IPS-20b (cell line): ENCODE measurements around the gene REEP3.
"Not testable (repeated sequence)": the region's sequence is repeated elsewhere in the genome, so short reads cannot be mapped to it uniquely, and the experiment has no call there.

Experiments used
- H3K27ac ChIP-seq: one replicate; pipeline ENCODE4 v1.5.1; 2013; ENCODE audit warnings: low read length
- H3K27me3 ChIP-seq: 2 replicates; pipeline ENCODE4 v1.6.1; 2013; ENCODE audit warnings: mild to moderate bottlenecking, low read length, inconsistent platforms; ENCODE audit not compliant: insufficient read depth
- H3K36me3 ChIP-seq: 2 replicates; pipeline ENCODE4 v1.6.1; 2013; ENCODE audit warnings: low read depth, mild to moderate bottlenecking, inconsistent platforms, low read length, moderate library complexity; ENCODE audit not compliant: insufficient read depth
- H3K4me1 ChIP-seq: 2 replicates; pipeline ENCODE4 v1.6.1; 2013; ENCODE audit warnings: mild to moderate bottlenecking, control low read depth, inconsistent platforms, low read length, moderate library complexity; ENCODE audit not compliant: insufficient read depth
- H3K4me3 ChIP-seq: 2 replicates; pipeline ENCODE4 v1.5.1; 2013; ENCODE audit warnings: mild to moderate bottlenecking, low read length, inconsistent platforms
- H3K9ac ChIP-seq: 2 replicates; pipeline ENCODE4 v1.6.1; 2013; ENCODE audit warnings: low read depth, mild to moderate bottlenecking, inconsistent platforms, low read length, moderate library complexity
- H3K9me3 ChIP-seq: 2 replicates; pipeline ENCODE4 v1.6.1; 2013; ENCODE audit warnings: mild to moderate bottlenecking, low read depth, low read length, inconsistent platforms; ENCODE audit not compliant: insufficient read depth

REEP3 gene

GRCh38 chr10:63554657-63555056 lies 33.5 kb downstream of the REEP3 start:
- no peak overlapping the region for H3K27ac ChIP-seq
- no peaks in the 10 kb centered on the region for H3K36me3 ChIP-seq
- H3K27me3 ChIP-seq: no peaks in the 10 kb centered on the region
- no peaks in the 10 kb centered on the region for H3K9me3 ChIP-seq
- H3K4me1 ChIP-seq: no peaks in the 10 kb centered on the region
- no peak overlapping the region for H3K9ac ChIP-seq
- no peak overlapping the region for H3K4me3 ChIP-seq

- Histone ChIP-seq H3K9ac (no peak overlapping the region), H3K27me3 (no peaks in the 10 kb centered on the region), H3K9me3 (no peaks in the 10 kb centered on the region), H3K36me3 (no peaks in the 10 kb centered on the region), H3K4me1 (no peaks in the 10 kb centered on the region), H3K4me3 (no peak overlapping the region), H3K27ac (no peak overlapping the region)
Measured at GRCh38 chr10:63555330-63555729, 34.1 kb downstream of the REEP3 start.

DNA sequence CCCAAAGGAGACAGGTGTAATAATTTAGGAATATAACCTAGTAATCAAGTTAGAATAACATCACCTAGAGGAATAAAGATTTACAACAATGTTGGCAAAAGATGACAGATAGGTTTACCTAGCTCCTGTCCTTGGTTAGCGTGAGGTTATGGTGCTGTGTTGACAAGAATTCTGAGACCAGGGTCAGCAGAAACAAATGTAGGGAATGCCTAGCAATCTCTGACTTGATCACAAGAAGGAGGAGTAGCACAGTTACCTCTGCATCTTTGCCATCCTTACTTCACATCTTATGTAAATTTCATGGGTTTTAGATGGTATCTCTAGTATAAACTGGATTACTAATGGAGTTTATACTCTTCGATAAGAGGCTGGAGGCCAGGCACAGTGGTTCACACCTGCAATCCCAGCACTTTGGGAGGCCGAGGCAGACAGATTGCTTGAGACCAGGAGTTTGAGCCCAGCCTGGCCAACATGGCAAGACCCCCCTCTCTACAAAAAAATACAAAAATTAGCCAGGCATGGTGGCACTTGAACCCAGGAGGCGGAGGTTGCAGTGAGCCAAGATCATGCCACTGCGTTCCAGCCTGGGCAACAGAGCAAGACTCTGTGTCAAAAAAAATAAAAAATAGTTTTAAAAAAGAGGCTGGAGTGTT lies 37.1 kb downstream of the REEP3 start:
- Histone ChIP-seq H3K9me3 (no peaks in the 10 kb centered on the region), H3K4me1 (no peaks in the 10 kb centered on the region), H3K9ac (no peak overlapping the region), H3K4me3 (no peak overlapping the region), H3K27ac (no peak overlapping the region), H3K27me3 (no peaks in the 10 kb centered on the region), H3K36me3 (no peaks in the 10 kb centered on the region)

DNA sequence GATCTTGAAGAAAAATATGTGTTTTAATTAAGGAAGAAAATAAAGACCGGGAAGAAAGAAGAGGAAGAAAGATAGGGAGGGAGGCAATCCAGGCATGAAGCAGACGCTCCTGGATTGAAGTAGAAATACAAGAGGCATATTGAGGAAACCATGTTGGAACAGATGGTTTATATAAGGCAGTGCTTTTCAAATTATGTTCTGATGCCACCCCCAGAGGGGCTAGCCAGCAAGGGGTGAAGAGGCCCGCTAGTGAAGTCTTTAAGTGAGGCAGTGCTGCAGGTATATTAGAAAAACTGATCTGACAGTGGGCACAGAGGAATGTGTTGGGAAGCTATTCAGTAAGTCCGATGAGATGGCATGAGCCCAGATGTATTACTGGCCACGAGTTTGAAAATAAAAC lies 40.1 kb downstream of the REEP3 start:
- Histone ChIP-seq H3K36me3 (no peaks in the 10 kb centered on the region), H3K4me3 (no peak overlapping the region), H3K27me3 (no peaks in the 10 kb centered on the region), H3K9ac (no peak overlapping the region), H3K4me1 (no peaks in the 10 kb centered on the region), H3K9me3 (no peaks in the 10 kb centered on the region), H3K27ac (no peak overlapping the region)

GRCh38 chr10:63562391-63562790 lies 41.2 kb downstream of the REEP3 start:
- Histone ChIP-seq H3K4me1 (no peaks in the 10 kb centered on the region), H3K4me3 (no peak overlapping the region), H3K36me3 (no peaks in the 10 kb centered on the region; the same call in 1 of the 2 replicates), H3K27me3 (no peaks in the 10 kb centered on the region), H3K27ac (no peak overlapping the region), H3K9me3 (no peaks in the 10 kb centered on the region), H3K9ac (no peak overlapping the region)

- Histone ChIP-seq H3K36me3 (no peaks in the 10 kb centered on the region; the same call in 1 of the 2 replicates), H3K4me1 (no peaks in the 10 kb centered on the region), H3K27ac (no peak overlapping the region), H3K9me3 (no peaks in the 10 kb centered on the region), H3K4me3 (no peak overlapping the region), H3K9ac (no peak overlapping the region), H3K27me3 (no peaks in the 10 kb centered on the region)
Measured at GRCh38 chr10:63562857-63563256, 41.7 kb downstream of the REEP3 start.

DNA sequence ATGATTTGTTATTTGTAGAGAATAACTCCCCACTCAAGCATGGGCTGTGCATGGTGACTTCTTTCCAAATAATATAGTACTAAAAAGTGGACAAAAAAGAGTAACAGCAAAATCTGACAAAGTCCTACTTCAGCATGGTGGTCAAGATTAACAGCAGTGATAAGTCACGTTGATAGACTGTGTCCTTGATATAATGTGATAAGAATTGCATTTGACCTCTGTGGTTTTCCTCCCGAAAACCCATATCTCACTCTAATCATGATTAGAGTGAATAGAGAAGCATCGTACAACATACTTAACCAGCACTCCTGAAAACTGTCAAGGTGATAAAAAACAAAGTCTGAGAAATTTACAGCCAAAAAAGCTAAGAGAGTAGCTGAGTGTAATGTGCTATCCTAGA lies 42.4 kb downstream of the REEP3 start:
- no peak overlapping the region for H3K27ac ChIP-seq

DNA sequence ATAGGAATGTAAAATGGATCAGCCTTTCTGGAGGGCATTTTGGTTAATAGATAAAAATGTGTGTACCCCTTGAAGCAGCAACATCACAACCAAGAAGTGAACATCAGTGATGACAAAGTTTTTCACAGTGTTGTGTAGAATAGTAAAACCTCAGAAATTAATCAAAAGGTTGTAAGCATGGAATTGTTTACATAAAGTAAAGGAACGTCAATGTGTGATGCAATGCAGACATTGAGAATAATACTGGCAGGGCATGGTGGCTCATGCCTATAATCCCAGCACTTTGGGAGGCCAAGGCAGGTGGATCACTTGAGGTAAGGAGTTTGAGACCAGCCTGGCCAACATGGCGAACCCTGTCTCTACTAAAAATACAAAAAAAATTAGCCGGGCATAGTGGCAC lies 43.5 kb downstream of the REEP3 start:
- not testable (repeated sequence) for H3K27me3 ChIP-seq, H3K4me1 ChIP-seq, H3K36me3 ChIP-seq, H3K4me3 ChIP-seq, H3K9me3 ChIP-seq, H3K9ac ChIP-seq, H3K27ac ChIP-seq

More for the DNA sequence above, 42.4 kb downstream of the REEP3 start:
- Histone ChIP-seq H3K27me3 (no peaks in the 10 kb centered on the region), H3K4me3 (no peak overlapping the region), H3K9ac (no peak overlapping the region), H3K36me3 (no peaks in the 10 kb centered on the region; the same call in 1 of the 2 replicates), H3K9me3 (no peaks in the 10 kb centered on the region), H3K4me1 (no peaks in the 10 kb centered on the region)

- H3K4me1 ChIP-seq: peaks cover 23% of the 10 kb centered on the region
- H3K27me3 ChIP-seq: no peaks in the 10 kb centered on the region
- H3K9ac ChIP-seq: peak overlapping the region; percentile 42; the same call in 1 of the 2 replicates
- H3K4me3 ChIP-seq: peak overlapping the region; percentile 10; the same call in 1 of the 2 replicates
- H3K27ac ChIP-seq: peak overlapping the region; percentile 5
- peaks cover 8% of the 10 kb centered on the region for H3K36me3 ChIP-seq
- H3K9me3 ChIP-seq: no peaks in the 10 kb centered on the region
Measured at GRCh38 chr10:63573068-63573697, 52.0 kb downstream of the REEP3 start.

DNA sequence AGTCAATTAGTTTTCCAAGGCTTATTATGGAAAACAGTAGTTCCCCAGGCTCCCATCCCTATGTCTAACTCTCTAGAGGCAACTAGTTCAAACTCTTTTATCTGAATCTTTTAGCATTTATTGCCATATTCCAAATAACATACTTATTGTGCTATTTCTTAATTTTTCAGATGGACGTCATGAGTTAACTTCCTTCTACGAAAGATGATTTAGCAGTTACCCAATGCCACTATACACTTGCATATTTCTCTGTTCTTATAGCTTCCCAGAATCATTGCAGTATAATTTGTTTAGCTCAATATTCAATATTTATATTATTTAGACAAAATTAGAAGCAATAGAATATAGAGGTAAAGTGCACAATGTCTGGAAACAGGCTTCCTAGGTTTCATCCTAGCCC lies 52.8 kb downstream of the REEP3 start:
- Histone ChIP-seq H3K4me3 (no peak overlapping the region), H3K27ac (no peak overlapping the region), H3K9ac (no peak overlapping the region; the same call in 1 of the 2 replicates)

DNA sequence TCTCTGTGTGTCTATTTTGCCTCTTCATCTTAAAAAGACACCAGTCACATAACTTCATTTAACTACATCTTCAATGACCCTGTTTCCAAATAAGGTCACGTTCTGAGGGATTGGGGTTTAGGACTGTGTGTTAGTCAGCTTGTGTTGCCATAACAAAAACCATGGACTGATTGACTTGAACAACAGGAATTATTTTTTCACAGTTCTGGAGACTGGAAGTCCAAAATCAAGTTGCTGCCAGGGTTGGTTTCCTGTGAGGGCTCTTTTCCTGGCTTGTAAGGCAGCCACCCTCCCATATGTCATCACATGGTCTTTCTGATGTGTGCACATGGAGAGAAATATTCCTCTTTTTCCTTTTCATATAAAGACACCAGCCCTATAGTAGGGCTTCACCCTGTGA lies 55.3 kb downstream of the REEP3 start:
- peaks cover 8% of the 10 kb centered on the region for H3K36me3 ChIP-seq
- no peak overlapping the region for H3K4me3 ChIP-seq
- peaks cover 26% of the 10 kb centered on the region for H3K4me1 ChIP-seq
- no peaks in the 10 kb centered on the region for H3K27me3 ChIP-seq
- H3K27ac ChIP-seq: no peak overlapping the region
- no peak overlapping the region for H3K9ac ChIP-seq
- no peaks in the 10 kb centered on the region for H3K9me3 ChIP-seq

More for the DNA sequence above, 52.8 kb downstream of the REEP3 start:
- Histone ChIP-seq H3K4me1 (peaks cover 23% of the 10 kb centered on the region), H3K9me3 (no peaks in the 10 kb centered on the region), H3K36me3 (peaks cover 8% of the 10 kb centered on the region), H3K27me3 (no peaks in the 10 kb centered on the region)

DNA sequence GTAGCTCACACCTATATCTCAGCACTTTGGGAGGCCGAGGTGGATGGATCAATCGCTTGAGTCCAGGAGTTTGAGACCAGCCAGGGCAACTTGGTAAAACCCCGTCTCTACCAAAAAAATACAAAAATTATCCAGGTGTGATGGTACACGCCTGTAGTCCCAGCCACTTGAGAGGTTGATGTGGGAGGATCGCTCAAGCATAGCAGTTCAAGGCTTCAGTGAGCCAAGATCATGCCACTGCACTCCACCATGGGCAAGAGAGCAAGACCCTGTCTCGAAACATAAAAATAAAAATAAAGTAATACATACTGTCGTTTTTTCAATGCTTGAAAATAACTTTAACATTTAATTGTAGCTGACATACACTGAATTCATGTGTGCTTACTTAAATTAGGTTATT lies 57.3 kb downstream of the REEP3 start:
- Histone ChIP-seq H3K9ac (no peak overlapping the region), H3K4me3 (no peak overlapping the region), H3K27ac (no peak overlapping the region), H3K36me3 (peaks cover 8% of the 10 kb centered on the region), H3K27me3 (no peaks in the 10 kb centered on the region), H3K4me1 (peaks cover 14% of the 10 kb centered on the region; the same call in 1 of the 2 replicates), H3K9me3 (no peaks in the 10 kb centered on the region)
